GM21515 (cell line): Measurements from ENCODE around the gene LIPE.
"Not testable (repeated sequence)": the region's sequence is repeated elsewhere in the genome, so short reads cannot be mapped to it uniquely, and the experiment has no call there.

Experiments
- ATAC-seq: cut with Tn5 transposase; IDR thresholded peaks from one replicate; pipeline ENCODE4 v1.9.1; 2021; ENCODE audit not compliant: unreplicated experiment

The LIPE gene, protein sequence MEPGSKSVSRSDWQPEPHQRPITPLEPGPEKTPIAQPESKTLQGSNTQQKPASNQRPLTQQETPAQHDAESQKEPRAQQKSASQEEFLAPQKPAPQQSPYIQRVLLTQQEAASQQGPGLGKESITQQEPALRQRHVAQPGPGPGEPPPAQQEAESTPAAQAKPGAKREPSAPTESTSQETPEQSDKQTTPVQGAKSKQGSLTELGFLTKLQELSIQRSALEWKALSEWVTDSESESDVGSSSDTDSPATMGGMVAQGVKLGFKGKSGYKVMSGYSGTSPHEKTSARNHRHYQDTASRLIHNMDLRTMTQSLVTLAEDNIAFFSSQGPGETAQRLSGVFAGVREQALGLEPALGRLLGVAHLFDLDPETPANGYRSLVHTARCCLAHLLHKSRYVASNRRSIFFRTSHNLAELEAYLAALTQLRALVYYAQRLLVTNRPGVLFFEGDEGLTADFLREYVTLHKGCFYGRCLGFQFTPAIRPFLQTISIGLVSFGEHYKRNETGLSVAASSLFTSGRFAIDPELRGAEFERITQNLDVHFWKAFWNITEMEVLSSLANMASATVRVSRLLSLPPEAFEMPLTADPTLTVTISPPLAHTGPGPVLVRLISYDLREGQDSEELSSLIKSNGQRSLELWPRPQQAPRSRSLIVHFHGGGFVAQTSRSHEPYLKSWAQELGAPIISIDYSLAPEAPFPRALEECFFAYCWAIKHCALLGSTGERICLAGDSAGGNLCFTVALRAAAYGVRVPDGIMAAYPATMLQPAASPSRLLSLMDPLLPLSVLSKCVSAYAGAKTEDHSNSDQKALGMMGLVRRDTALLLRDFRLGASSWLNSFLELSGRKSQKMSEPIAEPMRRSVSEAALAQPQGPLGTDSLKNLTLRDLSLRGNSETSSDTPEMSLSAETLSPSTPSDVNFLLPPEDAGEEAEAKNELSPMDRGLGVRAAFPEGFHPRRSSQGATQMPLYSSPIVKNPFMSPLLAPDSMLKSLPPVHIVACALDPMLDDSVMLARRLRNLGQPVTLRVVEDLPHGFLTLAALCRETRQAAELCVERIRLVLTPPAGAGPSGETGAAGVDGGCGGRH

GRCh38 chr19:42427313-42427712, at the start of gene LIPE:
Gene LIPE, minus strand, starts transcription at chr19:42427388. Its CDS starts 239 bp downstream, at chr19:42427149.
- ATAC-seq: no peak

GRCh38 chr19:42475366-42475765, 48.2 kb upstream of the LIPE start:
- no peak for ATAC-seq

DNA sequence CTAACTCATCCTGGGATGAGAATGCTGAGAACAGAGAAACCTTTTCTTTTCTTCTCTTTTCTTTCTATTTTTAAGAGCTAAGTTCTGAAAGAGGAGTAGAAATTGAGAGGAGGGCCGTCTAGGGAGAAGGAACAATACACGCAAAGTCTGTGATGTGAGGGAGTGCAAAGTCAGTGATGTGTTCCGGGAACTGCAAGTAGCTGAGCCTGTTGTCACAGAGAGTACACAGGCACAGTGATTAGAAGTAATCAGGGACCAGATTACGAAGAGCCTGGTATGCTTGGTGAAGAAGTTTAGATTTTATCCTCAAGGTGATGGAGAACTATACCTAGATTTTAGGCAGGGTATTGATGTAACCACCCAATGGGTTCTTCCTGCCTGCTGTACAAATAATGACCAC, 47.6 kb upstream of the LIPE start:
- no peak for ATAC-seq

GRCh38 chr19:42473686-42474085, 46.5 kb upstream of the LIPE start:
- ATAC-seq: no peak

- ATAC-seq: no peak
These were observed 45.4 kb upstream of the LIPE start for GRCh38 chr19:42472402-42473147.

DNA sequence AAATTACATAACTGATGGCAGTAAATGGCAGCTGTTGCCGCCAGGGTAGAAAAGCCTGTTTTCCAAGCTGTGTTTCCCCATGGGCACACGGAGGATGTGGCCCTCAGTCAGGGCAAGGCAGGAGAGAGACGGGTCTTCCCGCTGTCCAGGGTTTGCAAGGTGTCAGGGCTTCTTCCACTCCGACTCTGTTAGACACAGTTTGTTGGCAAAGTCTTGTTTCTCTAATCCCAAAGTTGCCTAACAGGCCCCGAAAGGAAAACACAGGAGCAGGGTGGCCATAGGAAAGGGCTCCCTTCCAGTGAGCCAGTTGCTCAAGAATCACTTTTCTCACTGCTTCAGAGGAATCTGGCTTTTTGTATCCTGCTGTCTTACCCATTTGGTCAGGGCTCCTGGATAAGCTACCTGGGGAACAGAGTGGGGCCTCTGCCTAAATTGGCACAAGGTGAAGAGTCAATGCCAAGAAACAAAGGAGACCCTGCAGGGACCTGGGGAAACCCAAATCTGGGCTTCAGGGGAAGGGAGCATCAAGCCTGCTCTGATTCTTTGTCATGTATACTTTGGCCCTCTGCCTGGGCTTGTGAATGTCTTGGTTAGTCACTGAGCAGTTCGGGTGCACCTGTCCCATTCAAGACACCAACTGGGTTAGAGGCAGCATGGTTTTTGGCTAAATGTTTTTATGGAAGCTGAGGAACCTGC, 44.5 kb upstream of the LIPE start:
- ATAC-seq: no peak

DNA sequence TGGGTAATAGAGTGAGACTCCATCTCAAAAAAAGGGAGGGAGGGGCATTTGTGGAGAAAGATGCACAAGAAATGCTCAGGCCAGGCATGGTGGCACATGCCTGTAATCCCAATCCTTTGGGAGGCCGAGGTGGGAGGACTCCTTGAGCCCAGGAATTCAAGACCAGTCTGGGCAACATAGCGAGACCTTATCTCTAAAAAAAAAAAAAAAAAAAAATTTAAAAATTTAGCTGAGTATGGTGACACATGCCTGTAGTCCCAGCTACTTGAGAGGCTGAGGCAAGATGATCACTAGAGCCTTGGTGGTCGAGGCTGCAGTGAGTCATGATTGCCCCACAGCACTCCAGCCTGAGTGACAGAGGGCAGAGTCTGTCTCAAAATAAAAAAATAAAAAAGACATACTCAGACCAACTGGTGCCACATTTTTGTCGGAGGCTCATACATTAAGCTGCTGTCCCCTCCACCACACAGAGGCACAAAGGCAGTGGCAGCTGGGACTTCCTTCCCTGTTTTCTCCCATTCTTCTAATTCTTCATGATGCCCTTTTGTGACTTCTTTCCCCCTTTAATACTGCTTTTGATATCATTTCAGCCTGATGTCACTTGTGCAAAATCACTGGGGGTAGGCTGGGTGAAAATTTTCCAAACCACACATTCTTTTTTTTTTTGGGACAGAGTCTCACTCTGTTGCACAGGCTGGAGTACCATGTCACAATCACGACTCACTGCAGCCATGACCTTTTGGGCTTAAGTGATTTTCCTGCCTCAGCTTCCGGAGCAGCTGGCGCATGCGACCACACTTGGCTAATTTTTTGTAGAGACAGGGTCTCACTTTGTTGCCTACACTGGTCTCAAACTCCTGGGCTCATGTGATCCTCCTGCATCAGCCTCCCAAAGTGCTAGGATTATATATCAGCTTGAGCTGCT, 42.4 kb upstream of the LIPE start:
- no peak for ATAC-seq

- no peak for ATAC-seq
These were observed 41.1 kb upstream of the LIPE start for GRCh38 chr19:42468273-42468796.

GRCh38 chr19:42467183-42467760, 40.1 kb upstream of the LIPE start:
- no peak for ATAC-seq

- no peak for ATAC-seq
These were observed 39.5 kb upstream of the LIPE start for GRCh38 chr19:42466521-42467182.

DNA sequence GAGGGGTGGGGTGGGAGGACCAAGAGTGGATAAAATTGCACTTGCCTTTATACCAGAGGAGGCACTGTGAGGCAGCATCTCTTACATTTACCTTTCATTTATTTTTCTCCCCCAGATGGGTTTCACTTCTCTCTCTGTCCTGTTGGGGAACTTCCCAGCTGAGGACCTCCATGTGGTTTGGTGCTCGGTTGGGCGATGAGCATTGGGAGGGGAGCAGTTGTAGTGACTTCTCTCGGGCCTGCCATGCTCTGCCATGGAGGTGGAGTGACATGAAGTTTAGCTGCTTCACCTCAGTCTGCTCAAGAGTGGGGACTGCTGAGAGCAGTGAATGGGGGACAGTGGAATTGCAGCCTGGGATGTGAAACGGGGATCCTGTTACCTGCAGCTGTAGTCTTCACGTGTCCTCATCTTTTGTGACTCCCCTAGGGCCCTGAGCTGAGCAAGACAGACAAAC, 38.7 kb upstream of the LIPE start:
- ATAC-seq: no peak

DNA sequence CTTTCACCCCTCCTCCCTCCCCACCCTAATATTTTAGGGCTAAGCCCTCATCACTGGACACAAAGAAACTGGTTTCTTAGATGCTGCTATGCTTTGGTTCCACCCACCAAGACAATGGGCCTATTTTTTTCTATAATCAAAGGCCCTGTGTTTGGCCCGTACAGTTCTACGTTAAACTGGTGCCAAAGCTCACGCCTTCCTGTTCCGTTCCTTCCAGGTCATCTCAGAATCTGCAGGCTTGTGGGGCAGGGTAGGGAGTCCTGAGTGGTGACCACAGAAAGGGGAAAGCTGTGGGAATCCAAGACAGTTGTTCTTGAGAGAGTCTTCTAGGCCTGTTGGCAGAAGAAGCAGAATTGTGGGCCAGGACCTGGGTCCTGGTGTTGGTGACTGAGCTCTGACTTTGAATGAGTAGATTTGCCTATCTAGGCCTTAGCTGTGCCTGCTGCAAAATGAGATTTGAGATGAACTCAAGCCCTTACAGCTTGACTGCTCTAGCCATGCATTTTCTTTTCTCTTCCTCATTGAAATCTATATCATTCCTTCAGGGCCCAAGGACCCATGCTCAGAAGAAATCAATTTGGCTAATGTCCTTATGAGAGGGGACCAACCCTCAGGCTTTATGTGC, 34.6 kb upstream of the LIPE start:
- ATAC-seq: no peak

DNA sequence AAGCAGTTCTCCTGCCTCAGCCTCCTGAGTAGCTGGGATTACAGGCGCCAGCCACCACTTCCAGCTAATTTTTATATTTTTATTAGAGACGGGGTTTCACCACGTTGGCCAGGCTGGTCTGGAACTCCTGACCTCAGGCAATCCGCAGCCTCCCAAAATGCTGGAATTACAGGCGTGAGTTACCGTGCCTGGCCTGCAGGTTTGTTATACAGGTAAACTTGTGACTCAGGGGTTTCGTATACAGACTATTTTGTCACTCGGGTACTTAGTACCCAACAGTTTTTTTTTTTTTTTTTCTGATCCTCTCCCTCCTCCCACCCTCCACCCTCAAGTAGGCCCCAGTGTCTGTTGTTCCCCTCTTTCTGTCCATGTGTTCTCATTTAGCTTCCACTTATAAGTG, 34.0 kb upstream of the LIPE start:
- ATAC-seq: not testable (repeated sequence)

- no peak for ATAC-seq
These were observed 32.7 kb upstream of the LIPE start for GRCh38 chr19:42459926-42460325.

DNA sequence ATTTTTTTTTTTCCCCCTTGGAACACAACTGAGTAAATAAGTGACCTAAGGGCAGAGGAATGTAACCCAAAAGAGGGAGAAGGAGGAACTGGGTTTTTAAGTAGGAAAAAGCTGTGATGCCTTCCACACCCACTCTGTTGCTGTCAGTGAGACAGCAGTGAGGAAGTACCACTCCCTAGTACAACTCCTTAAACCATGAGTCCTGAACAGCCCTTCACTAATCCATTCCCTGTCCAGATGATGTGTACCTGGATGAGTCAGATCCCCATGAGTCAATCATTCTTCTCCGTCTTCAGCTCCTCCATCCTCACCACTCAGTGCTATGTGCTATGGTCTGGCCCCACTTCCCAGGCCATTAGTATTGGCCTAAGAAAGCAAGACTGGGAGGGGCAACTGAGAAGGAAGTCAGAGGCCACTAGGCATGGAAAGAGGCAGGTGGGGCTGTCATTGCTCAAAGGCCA, 28.5 kb upstream of the LIPE start:
- no peak for ATAC-seq

DNA sequence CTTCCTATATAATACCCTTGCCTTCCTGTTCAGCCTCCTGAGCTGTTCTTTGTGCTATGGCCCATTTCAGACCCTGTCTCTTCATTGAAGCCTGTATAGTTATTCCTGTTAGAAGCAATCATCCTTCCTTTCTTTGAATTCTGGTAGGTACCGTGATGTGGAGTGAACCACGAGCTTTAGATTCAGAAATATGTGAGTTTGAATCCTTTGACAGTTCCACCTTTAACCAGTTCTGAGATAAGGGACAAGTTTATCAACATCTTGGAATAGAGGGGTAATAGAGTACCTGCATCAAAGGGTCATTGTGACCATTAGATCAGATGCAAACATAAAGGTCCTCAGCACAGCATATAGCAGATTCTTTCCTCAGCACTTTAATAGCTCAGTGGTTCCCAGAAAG, 27.9 kb upstream of the LIPE start:
- no peak for ATAC-seq

DNA sequence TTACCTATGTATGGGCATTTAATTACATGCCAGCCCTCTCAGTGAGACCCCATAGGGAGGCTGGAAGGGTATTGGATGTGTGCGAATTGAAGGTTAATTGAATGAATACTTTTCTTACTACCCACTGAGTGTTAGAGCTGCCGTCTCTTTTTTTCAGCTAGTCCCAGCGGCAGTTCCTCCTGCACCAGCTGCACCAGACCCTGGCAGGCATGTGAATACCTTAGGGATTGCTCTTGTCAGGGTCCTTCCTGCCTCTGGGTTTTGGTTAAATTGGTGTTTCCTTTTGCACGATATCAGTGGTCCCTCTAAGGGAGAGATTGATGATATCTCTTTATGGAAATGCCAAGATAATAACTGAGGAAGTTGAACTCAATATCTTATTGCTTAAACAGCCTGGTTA, 25.4 kb upstream of the LIPE start:
- no peak for ATAC-seq
